ENCODE data around the gene TIGD2. TPM values are rescaled to one million over a fixed set of nuclear protein-coding genes. Genes with fewer than 3 reads are reported as not detected.

TIGD2 gene
- total RNA-seq, 1 donor from 2014 or later: 6.8 TPM

DNA sequence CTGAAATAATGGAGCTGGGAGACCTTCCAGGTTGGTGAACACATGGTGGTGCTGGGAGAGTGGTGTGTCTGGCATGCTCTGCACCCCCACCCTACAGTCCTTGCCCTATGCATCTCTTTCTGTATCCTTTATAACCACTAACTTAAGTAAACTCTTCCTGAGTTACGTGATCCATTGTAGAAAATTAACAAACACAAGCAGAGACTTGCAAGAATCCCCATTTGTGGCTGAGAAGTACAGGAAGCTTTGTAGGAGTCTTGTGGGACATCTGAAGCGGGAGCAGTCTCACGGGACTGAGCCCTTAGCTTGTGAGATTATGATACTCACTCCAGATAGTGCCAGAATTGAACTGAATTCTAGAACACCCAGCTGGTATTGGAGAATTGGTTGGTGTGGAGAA, 40.0 kb upstream of the TIGD2 start:
- intact Hi-C loops (cut with DNase I): no loop called here
- H3K27ac ChIP-seq: no peak overlapping the region
- H3K36me3 ChIP-seq: no peaks in the 10 kb centered on the region
- no peak overlapping the region for H3K4me3 ChIP-seq
- H3K27me3 ChIP-seq (ENCODE audit: low read depth): no peaks in the 10 kb centered on the region
- no peaks in the 10 kb centered on the region for H3K4me1 ChIP-seq
- ATAC-seq: no peak
- no peaks in the 10 kb centered on the region for H3K9me3 ChIP-seq
- DNase-seq: no peak
- TF ChIP-seq, protein P1, sequence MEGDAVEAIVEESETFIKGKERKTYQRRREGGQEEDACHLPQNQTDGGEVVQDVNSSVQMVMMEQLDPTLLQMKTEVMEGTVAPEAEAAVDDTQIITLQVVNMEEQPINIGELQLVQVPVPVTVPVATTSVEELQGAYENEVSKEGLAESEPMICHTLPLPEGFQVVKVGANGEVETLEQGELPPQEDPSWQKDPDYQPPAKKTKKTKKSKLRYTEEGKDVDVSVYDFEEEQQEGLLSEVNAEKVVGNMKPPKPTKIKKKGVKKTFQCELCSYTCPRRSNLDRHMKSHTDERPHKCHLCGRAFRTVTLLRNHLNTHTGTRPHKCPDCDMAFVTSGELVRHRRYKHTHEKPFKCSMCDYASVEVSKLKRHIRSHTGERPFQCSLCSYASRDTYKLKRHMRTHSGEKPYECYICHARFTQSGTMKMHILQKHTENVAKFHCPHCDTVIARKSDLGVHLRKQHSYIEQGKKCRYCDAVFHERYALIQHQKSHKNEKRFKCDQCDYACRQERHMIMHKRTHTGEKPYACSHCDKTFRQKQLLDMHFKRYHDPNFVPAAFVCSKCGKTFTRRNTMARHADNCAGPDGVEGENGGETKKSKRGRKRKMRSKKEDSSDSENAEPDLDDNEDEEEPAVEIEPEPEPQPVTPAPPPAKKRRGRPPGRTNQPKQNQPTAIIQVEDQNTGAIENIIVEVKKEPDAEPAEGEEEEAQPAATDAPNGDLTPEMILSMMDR (IDR thresholded peaks at IDR 0.05): no peak

DNA sequence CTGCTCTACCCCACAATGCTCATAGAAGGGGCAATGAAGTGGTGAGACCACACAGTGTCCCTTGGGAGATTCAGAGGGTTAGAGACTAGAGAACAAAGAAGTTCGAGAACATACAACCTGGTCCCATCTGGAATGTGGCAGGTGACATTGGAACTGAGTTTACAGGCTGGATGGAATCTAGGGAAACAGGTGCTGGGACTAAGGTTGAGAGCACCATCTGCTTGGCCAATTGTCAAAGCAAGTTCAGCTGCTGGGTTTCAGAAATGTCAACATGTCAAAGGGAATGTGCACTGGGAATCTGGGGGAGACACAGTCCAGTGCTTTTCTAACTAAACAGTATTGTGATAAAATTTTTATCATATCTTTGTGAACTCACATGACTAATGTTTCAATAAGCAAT, 38.4 kb upstream of the TIGD2 start:
- Histone ChIP-seq H3K27ac (no peak overlapping the region), H3K9me3 (no peaks in the 10 kb centered on the region), H3K27me3 (ENCODE audit: low read depth) (no peaks in the 10 kb centered on the region), H3K4me3 (no peak overlapping the region), H3K36me3 (no peaks in the 10 kb centered on the region), H3K4me1 (no peaks in the 10 kb centered on the region)
- TF ChIP-seq, protein P1 (IDR thresholded peaks at IDR 0.05): no peak
- no peak for ATAC-seq
- intact Hi-C loops (cut with DNase I): no loop called here
- DNase-seq: no peak

DNA sequence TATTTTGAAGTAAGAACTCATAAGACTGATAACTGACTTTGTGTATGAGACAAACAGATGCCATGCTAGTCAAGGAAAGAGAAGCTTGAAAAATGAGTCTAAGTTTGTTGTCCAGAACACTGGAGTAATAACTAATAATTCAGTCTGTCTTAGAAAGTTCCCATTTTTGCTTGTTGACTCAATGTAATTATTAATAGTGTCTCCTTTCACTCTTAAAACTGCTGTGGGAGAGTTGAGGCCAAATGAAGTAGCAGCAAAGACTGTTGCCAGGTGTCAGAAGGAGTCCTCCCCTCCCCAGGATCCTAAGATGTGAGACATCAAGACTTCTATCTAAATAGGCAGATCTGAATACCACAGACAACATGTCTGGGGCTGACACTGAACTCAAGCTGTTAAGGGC, 33.6 kb upstream of the TIGD2 start:
- Histone ChIP-seq H3K27ac (no peak overlapping the region), H3K27me3 (ENCODE audit: low read depth) (no peaks in the 10 kb centered on the region), H3K36me3 (no peaks in the 10 kb centered on the region), H3K4me1 (no peaks in the 10 kb centered on the region), H3K4me3 (no peak overlapping the region), H3K9me3 (no peaks in the 10 kb centered on the region)
- TF ChIP-seq, protein P1 (IDR thresholded peaks at IDR 0.05): no peak
- ATAC-seq (no peak), DNase-seq (no peak)
- intact Hi-C loops (cut with DNase I): no loop called here

DNA sequence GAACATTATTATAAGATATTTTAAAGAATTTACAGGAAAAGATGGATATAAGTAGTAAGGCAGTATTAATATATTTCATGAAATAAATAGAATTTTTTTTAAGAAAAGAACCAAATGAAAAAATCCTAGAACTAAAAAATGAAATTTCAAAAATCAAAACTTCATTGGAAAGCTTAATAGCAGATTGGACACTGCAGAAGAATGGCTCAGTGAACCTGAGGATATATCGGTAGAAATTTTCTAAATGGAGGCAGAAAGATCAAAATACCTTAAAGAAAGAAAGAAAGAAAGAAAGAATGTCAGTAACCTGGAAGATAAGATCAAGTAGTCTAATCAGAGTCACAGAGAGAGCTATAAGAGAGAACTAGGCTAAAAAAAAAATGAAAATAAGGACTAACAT, 33.0 kb upstream of the TIGD2 start:
- intact Hi-C loops (cut with DNase I): no loop called here
- Histone ChIP-seq H3K4me1 (no peaks in the 10 kb centered on the region), H3K9me3 (no peaks in the 10 kb centered on the region), H3K4me3 (no peak overlapping the region), H3K27me3 (ENCODE audit: low read depth) (no peaks in the 10 kb centered on the region), H3K36me3 (no peaks in the 10 kb centered on the region), H3K27ac (no peak overlapping the region)
- TF ChIP-seq, protein P1 (IDR thresholded peaks at IDR 0.05): no peak
- ATAC-seq: no peak
- no peak for DNase-seq

DNA sequence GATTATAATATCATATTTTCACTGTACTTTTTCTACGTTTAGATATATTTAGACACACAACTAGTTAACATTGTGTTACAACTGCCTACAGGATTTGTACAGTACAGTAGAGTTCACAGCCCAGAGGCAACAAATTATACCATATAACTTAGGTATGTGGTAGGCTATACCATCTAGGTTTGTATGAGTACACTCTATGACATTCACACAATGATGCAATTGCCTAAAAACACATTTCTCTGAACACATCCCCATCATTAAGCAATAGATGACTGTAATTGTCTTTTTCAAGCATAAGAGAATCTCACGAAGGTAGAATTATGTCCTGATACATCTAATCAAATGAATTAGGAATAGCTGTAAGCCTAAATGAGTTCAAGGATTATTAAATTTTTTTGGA, 12.3 kb upstream of the TIGD2 start:
- DNase-seq (no peak), ATAC-seq (no peak)
- no peak overlapping the region for H3K4me3 ChIP-seq
- H3K9me3 ChIP-seq: no peaks in the 10 kb centered on the region
- no peak overlapping the region for H3K27ac ChIP-seq
- H3K36me3 ChIP-seq: no peaks in the 10 kb centered on the region
- TF ChIP-seq, protein P1 (IDR thresholded peaks at IDR 0.05): no peak
- H3K27me3 ChIP-seq (ENCODE audit: low read depth): no peaks in the 10 kb centered on the region
- intact Hi-C loops (cut with DNase I): no loop called here
- no peaks in the 10 kb centered on the region for H3K4me1 ChIP-seq

DNA sequence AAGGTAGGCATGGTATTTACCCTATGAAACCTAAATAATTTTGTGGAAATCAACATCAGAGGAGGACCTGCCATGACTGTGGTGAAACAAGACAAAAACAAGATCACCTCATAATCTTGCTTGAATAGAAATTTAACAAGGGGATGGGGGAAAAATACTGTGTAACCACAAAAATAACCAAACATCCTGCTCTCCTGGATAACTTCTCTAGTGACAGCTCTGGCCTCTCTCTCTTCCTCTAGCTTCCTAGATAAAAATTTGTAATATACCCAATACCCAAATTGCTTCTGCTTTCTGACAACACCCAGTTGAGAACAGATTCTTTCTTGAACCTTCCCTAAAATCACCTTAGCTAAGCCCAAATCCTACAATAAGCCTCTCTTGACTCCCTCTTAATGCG, 11.9 kb upstream of the TIGD2 start:
- TF ChIP-seq, protein P1 (IDR thresholded peaks at IDR 0.05): no peak
- no peak for ATAC-seq

More for the DNA sequence above, 11.9 kb upstream of the TIGD2 start:
- DNase-seq: no peak
- Histone ChIP-seq H3K36me3 (no peaks in the 10 kb centered on the region), H3K27me3 (ENCODE audit: low read depth) (no peaks in the 10 kb centered on the region), H3K27ac (no peak overlapping the region), H3K4me3 (no peak overlapping the region), H3K4me1 (no peaks in the 10 kb centered on the region), H3K9me3 (no peaks in the 10 kb centered on the region)
- intact Hi-C loops (cut with DNase I): no loop called here

Data from lower lobe of right lung (tissue), 2 donors.